Activated CD8-positive, alpha-beta T cell treated with anti-CD3 and anti-CD28 coated beads, Interleukin-2, amount 10 ng/mL, durations not matched to agents 7 days and 5 days (primary cell): ENCODE data around the gene CLPSL1. TPM values are rescaled to one million over a fixed set of nuclear protein-coding genes. Genes with fewer than 3 reads are reported as not detected.

Experiments
- ATAC-seq: fragments of 150-1000 bp; cut with Tn5 transposase; one replicate; pipeline ENCODE4 v1.10.0; 2021; ENCODE audit warnings: moderate library complexity
- CTCF ChIA-PET: fragments of 350-600 bp; sonication (Branson Sonifier 250); formaldehyde crosslinking; loops from one replicate; lab custom pipeline; 2021; ENCODE audit warnings: antibody characterized with exemption; lab: Charles Lee
- POLR2A ChIA-PET: fragments of 350-600 bp; sonication (Branson Sonifier 250); formaldehyde crosslinking; loops from one replicate; lab custom pipeline; 2021; ENCODE audit warnings: antibody characterized with exemption; lab: Charles Lee
- DNase-seq: peaks from one replicate; pipeline ENCODE4 v3.0.0-alpha.2; 2020
- H3K27ac Mint-ChIP-seq: one replicate; pipeline ENCODE4 v1.8.0; 2021; ENCODE audit warnings: mild to moderate bottlenecking, mixed read lengths
- H3K27me3 Mint-ChIP-seq: one replicate; pipeline ENCODE4 v1.8.0; 2021; ENCODE audit warnings: low read depth, mixed read lengths
- H3K36me3 Mint-ChIP-seq: one replicate; pipeline ENCODE4 v1.8.0; 2021; ENCODE audit warnings: low read depth, mixed read lengths
- H3K4me1 Mint-ChIP-seq: one replicate; pipeline ENCODE4 v1.8.0; 2021; ENCODE audit warnings: low read depth, mixed read lengths
- H3K4me3 Mint-ChIP-seq: one replicate; pipeline ENCODE4 v1.8.0; 2021; ENCODE audit warnings: mild to moderate bottlenecking, mixed read lengths
- H3K9me3 Mint-ChIP-seq: one replicate; pipeline ENCODE4 v1.8.0; 2022; ENCODE audit warnings: mixed read lengths; ENCODE audit not compliant: insufficient read depth
- total RNA-seq, 2 experiments: library from RNA; stranded (reverse); gene quantifications; one replicate each; pipeline ENCODE4 v1.2.3, GENCODE V29; 2021

Gene CLPSL1
- total RNA-seq, 2 experiments from 2014 or later, result not detected

DNA sequence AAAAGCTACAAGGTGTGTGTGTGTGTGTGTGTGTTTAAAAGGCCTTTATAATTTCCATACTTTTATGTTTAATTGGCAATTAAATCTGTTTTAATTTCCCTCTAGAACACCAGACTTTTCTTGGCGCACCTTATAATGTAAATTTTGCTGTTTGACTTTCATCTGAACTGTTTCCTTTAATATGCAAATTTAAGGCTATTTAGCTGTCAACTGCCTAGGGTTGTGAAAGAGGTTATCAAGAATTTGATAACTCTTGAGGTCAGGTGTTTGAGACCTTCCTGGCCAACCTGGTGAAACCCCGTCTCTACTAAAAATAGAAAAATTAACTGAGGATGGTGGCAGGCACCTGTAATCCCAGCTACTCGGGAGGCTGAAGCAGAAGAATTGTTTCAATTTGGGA is 20.3 kb downstream of the CLPSL1 start:
- no peak for DNase-seq
- Mint-ChIP-seq H3K9me3 (no peaks in the 10 kb centered on the region), H3K27ac (no peak overlapping the region), H3K4me3 (no peak overlapping the region), H3K27me3 (peaks cover 2% of the 10 kb centered on the region), H3K4me1 (peaks cover 2% of the 10 kb centered on the region), H3K36me3 (no peaks in the 10 kb centered on the region)
- ChIA-PET POLR2A (no interaction called here), CTCF (no interaction called here)
- ATAC-seq, result no peak

DNA sequence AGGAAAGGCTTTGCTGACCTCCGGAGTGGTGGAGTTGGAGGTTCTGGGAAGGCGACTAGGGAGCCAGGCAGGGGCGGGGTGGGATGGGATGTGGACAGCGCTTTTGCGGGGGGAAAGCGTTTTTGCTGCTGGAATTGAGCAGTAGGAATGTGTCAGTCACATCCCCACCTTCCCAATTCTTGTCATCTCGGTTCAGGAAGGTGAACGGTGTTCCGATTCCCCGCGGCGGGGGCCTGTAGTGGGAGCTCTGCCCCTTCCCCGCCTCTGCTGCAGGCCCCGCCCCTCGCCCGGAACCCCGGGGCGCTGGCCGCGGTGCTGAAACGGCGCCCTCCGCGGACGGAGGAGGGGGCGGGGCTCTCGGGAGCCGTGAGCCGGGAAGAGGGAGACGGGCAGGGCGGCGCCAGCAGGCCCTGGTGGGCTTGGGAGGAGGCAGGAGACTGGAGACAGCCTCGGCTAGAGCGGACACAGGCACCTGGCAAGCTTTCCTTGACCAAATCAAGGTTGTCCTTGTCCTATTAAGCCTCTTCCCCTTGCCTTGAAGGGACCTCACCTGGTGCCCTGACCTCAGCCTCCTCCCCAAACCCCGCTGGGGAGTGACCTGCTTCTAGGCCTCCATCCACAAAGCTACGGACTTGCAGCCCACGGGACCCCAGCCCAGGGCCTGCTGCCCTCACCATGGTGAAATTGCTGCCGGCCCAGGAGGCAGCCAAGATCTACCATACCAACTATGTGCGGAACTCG is 24.3 kb downstream of the CLPSL1 start, which contains the start of gene LHFPL5:
TSS of gene LHFPL5 (plus strand) at position 357 of the 741 bp plus-strand sequence. CDS start at position 676, 319 bp downstream.
- H3K27ac Mint-ChIP-seq, result no peak within 1 kb of the TSS
- CTCF ChIA-PET, result no interaction called here
- peak; percentile 95 for ATAC-seq
- H3K9me3 Mint-ChIP-seq, result no peaks in the 10 kb centered on the region
- peaks cover 2% of the 10 kb centered on the region for H3K4me1 Mint-ChIP-seq
- H3K36me3 Mint-ChIP-seq, result no peaks in the 10 kb centered on the region
- POLR2A ChIA-PET, result no interaction called here
- H3K4me3 Mint-ChIP-seq, result no peak within 1 kb of the TSS
- DNase-seq, result peak; percentile 62
- H3K27me3 Mint-ChIP-seq, result peaks cover 2% of the 10 kb centered on the region

- no peaks in the 10 kb centered on the region for H3K36me3 Mint-ChIP-seq
- ATAC-seq (no peak), DNase-seq (no peak)
- ChIA-PET CTCF (no interaction called here), POLR2A (no interaction called here)
- no peaks in the 10 kb centered on the region for H3K9me3 Mint-ChIP-seq
- peaks cover 2% of the 10 kb centered on the region for H3K4me1 Mint-ChIP-seq
- H3K27ac Mint-ChIP-seq, result no peak overlapping the region
- no peak overlapping the region for H3K4me3 Mint-ChIP-seq
- peaks cover 2% of the 10 kb centered on the region for H3K27me3 Mint-ChIP-seq
Measured at GRCh38 chr6:35808688-35809087, 27.9 kb downstream of the CLPSL1 start.

DNA sequence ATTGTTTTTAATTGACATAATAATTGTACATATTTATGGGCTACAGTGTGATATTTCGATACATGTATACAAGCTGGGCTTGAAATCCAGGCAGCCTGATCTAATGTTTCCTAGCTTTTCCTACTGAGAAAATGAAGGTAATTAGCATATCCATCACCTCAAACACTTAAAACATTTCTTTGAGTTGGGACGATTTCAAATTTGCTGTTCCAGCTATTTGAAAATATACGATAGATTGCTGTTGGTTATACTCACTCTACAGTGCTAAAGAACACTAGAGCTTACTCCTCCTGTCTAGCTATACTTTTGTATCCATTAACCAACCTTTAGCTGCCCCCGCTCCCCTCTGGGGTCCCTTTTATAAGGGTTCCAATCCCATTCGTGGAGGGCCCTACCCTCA is 29.0 kb downstream of the CLPSL1 start:
- H3K27me3 Mint-ChIP-seq, result peaks cover 2% of the 10 kb centered on the region
- H3K9me3 Mint-ChIP-seq, result no peaks in the 10 kb centered on the region
- DNase-seq (no peak), ATAC-seq (no peak)
- peaks cover under 1% of the 10 kb centered on the region for H3K4me1 Mint-ChIP-seq
- no peak overlapping the region for H3K4me3 Mint-ChIP-seq
- ChIA-PET CTCF (no interaction called here), POLR2A (no interaction called here)
- H3K36me3 Mint-ChIP-seq, result no peaks in the 10 kb centered on the region
- H3K27ac Mint-ChIP-seq, result no peak overlapping the region

- H3K36me3 Mint-ChIP-seq, result no peaks in the 10 kb centered on the region
- POLR2A ChIA-PET, result no interaction called here
- CTCF ChIA-PET, result no interaction called here
- H3K9me3 Mint-ChIP-seq, result peaks cover 4% of the 10 kb centered on the region
- no peaks in the 10 kb centered on the region for H3K4me1 Mint-ChIP-seq
- H3K27ac Mint-ChIP-seq, result no peak overlapping the region
- ATAC-seq, result no peak
- no peaks in the 10 kb centered on the region for H3K27me3 Mint-ChIP-seq
- no peak for DNase-seq
- H3K4me3 Mint-ChIP-seq, result no peak overlapping the region
Measured at GRCh38 chr6:35810971-35811698, 30.3 kb downstream of the CLPSL1 start.

DNA sequence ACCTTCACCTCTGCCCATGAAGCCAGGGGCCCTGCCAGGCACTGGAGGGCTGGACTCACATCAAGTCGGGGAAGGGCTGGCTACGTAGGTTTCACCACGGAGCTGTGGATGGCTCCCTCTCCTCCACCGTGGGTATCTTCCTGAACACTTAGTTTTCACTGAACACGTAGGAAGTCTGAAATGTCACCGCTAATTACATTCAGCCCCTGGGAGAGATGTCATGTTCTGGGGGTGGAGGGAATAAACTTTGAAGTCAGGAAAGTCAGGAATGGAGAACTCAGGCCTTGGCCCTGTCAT is 30.8 kb downstream of the CLPSL1 start:
- POLR2A ChIA-PET, result no interaction called here
- no peak overlapping the region for H3K4me3 Mint-ChIP-seq
- ATAC-seq (no peak), DNase-seq (no peak)
- H3K4me1 Mint-ChIP-seq, result no peaks in the 10 kb centered on the region
- H3K36me3 Mint-ChIP-seq, result no peaks in the 10 kb centered on the region
- H3K27me3 Mint-ChIP-seq, result no peaks in the 10 kb centered on the region
- peaks cover 5% of the 10 kb centered on the region for H3K9me3 Mint-ChIP-seq
- CTCF ChIA-PET, result no interaction called here
- no peak overlapping the region for H3K27ac Mint-ChIP-seq

DNA sequence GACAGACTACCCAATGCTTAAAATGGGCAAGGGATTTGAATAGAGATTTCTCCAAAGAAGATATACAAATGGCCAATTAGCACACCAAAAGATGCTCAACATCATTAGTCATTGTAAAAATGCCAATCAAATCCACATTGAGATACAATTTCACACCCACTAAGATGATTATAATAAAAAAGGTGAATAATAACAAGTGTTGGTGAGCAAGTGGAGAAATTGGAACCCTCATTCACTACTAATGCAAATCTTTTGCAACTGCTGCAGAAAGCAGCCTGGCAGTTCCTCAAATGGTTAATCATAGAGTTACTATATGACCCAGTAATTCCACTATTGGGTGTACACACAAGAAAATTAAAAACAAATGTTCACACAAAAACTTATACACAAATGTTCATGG is 36.7 kb downstream of the CLPSL1 start:
- H3K9me3 Mint-ChIP-seq, result peaks cover 18% of the 10 kb centered on the region

GRCh38 chr6:35823601-35824000 is 42.8 kb downstream of the CLPSL1 start:
- ChIA-PET CTCF (no interaction called here), POLR2A (no interaction called here)
- Mint-ChIP-seq H3K27me3 (peaks cover 3% of the 10 kb centered on the region), H3K4me1 (no peaks in the 10 kb centered on the region), H3K4me3 (no peak overlapping the region), H3K27ac (no peak overlapping the region), H3K36me3 (no peaks in the 10 kb centered on the region), H3K9me3 (no peaks in the 10 kb centered on the region)
- no peak for DNase-seq
- ATAC-seq, result no peak

More for the DNA sequence above, 36.7 kb downstream of the CLPSL1 start:
- ATAC-seq (no peak), DNase-seq (no peak)
- ChIA-PET POLR2A (no interaction called here), CTCF (no interaction called here)
- Mint-ChIP-seq H3K4me3 (no peak overlapping the region), H3K36me3 (no peaks in the 10 kb centered on the region), H3K4me1 (no peaks in the 10 kb centered on the region), H3K27me3 (peaks cover 2% of the 10 kb centered on the region), H3K27ac (no peak overlapping the region)

GRCh38 chr6:35824552-35825192 is 43.9 kb downstream of the CLPSL1 start:
- Mint-ChIP-seq H3K27me3 (peaks cover 3% of the 10 kb centered on the region), H3K4me1 (no peaks in the 10 kb centered on the region), H3K4me3 (no peak overlapping the region), H3K36me3 (no peaks in the 10 kb centered on the region), H3K27ac (no peak overlapping the region), H3K9me3 (no peaks in the 10 kb centered on the region)
- no peak for ATAC-seq
- ChIA-PET CTCF (no interaction called here), POLR2A (no interaction called here)
- DNase-seq, result no peak

GRCh38 chr6:35829306-35829705 is 48.5 kb downstream of the CLPSL1 start:
- no peak overlapping the region for H3K4me3 Mint-ChIP-seq
- ChIA-PET CTCF (no interaction called here), POLR2A (no interaction called here)
- ATAC-seq, result no peak
- H3K36me3 Mint-ChIP-seq, result peaks cover 17% of the 10 kb centered on the region
- H3K27ac Mint-ChIP-seq, result no peak overlapping the region
- DNase-seq, result no peak
- H3K4me1 Mint-ChIP-seq, result no peaks in the 10 kb centered on the region
- no peaks in the 10 kb centered on the region for H3K9me3 Mint-ChIP-seq
- H3K27me3 Mint-ChIP-seq, result peaks cover 3% of the 10 kb centered on the region

- Mint-ChIP-seq H3K27ac (no peak overlapping the region), H3K9me3 (no peaks in the 10 kb centered on the region), H3K27me3 (no peaks in the 10 kb centered on the region), H3K4me1 (no peaks in the 10 kb centered on the region), H3K36me3 (peaks cover 29% of the 10 kb centered on the region), H3K4me3 (no peak overlapping the region)
- DNase-seq (no peak), ATAC-seq (no peak)
- CTCF ChIA-PET, result interaction anchor here (1.2 kb wide), 1 partner anchor 16 kb away, joined by 3 read pairs; no protein-coding TSS in a partner anchor
- POLR2A ChIA-PET, result no interaction called here
Measured at GRCh38 chr6:35831257-35832007, 50.6 kb downstream of the CLPSL1 start.
